Measurements from ENCODE around the gene TNRC6C. TPM values are rescaled to one million over a fixed set of nuclear protein-coding genes. Genes with fewer than 3 reads are reported as not detected.
"Not testable (repeated sequence)": the region's sequence is repeated elsewhere in the genome, so short reads cannot be mapped to it uniquely, and the experiment has no call there.

TNRC6C gene
- total RNA-seq, 1 donor from 2014 or later, result 21.0 TPM

- intact Hi-C loops (cut with DNase I), result loop anchor here (2.0 to 5.0 kb wide), 4 partner anchors 53 to 187 kb away; no protein-coding TSS in a partner anchor
- peak; percentile 73 for DNase-seq (ENCODE audit: missing footprints)
- ATAC-seq, result no peak
Observed at GRCh38 chr17:77959126-77959925, 823 bp downstream of the TNRC6C start.

GRCh38 chr17:77959926-77960521 is 1.5 kb downstream of the TNRC6C start:
- intact Hi-C loops (cut with DNase I), result loop anchor here (2.0 to 5.0 kb wide), 4 partner anchors 52 to 187 kb away; no protein-coding TSS in a partner anchor
- ATAC-seq (no peak), DNase-seq (ENCODE audit: missing footprints) (no peak)

GRCh38 chr17:77961741-77962140 is 3.2 kb downstream of the TNRC6C start:
- DNase-seq (ENCODE audit: missing footprints) (no peak), ATAC-seq (no peak)
- intact Hi-C loops (cut with DNase I), result no loop called here

GRCh38 chr17:77962348-77962747 is 3.8 kb downstream of the TNRC6C start:
- ATAC-seq (no peak), DNase-seq (ENCODE audit: missing footprints) (no peak)
- intact Hi-C loops (cut with DNase I), result no loop called here

- ATAC-seq (peak; percentile 78), DNase-seq (ENCODE audit: missing footprints) (no peak)
- intact Hi-C loops (cut with DNase I), result no loop called here
Observed at GRCh38 chr17:77963441-77963840, 4.9 kb downstream of the TNRC6C start.

- ATAC-seq (no peak), DNase-seq (ENCODE audit: missing footprints) (no peak)
- intact Hi-C loops (cut with DNase I), result no loop called here
Observed at GRCh38 chr17:77965352-77965751, 6.8 kb downstream of the TNRC6C start.

- ATAC-seq (no peak), DNase-seq (ENCODE audit: missing footprints) (no peak)
- intact Hi-C loops (cut with DNase I), result no loop called here
Observed at GRCh38 chr17:77966476-77966875, 8.0 kb downstream of the TNRC6C start.

GRCh38 chr17:77968788-77969187 is 10.3 kb downstream of the TNRC6C start:
- intact Hi-C loops (cut with DNase I), result no loop called here
- DNase-seq (ENCODE audit: missing footprints), result no peak
- ATAC-seq, result peak; percentile 91

GRCh38 chr17:77972271-77972670 is 13.8 kb downstream of the TNRC6C start:
- ATAC-seq; DNase-seq (ENCODE audit: missing footprints); intact Hi-C loops (cut with DNase I): not testable (repeated sequence)

- ATAC-seq (no peak), DNase-seq (ENCODE audit: missing footprints) (no peak)
- intact Hi-C loops (cut with DNase I), result no loop called here
Observed at GRCh38 chr17:77973953-77974352, 15.4 kb downstream of the TNRC6C start.

GRCh38 chr17:77974396-77974795 is 15.9 kb downstream of the TNRC6C start:
- DNase-seq (ENCODE audit: missing footprints) (no peak), ATAC-seq (no peak)
- intact Hi-C loops (cut with DNase I), result no loop called here

GRCh38 chr17:77982430-77982829 is 23.9 kb downstream of the TNRC6C start:
- intact Hi-C loops (cut with DNase I); DNase-seq (ENCODE audit: missing footprints); ATAC-seq: not testable (repeated sequence)

- ATAC-seq, result no peak
- no peak for DNase-seq (ENCODE audit: missing footprints)
- intact Hi-C loops (cut with DNase I), result no loop called here
Observed at GRCh38 chr17:77990301-77990700, 31.8 kb downstream of the TNRC6C start.

- intact Hi-C loops (cut with DNase I); DNase-seq (ENCODE audit: missing footprints); ATAC-seq: not testable (repeated sequence)
Observed at GRCh38 chr17:77993735-77994134, 35.2 kb downstream of the TNRC6C start.

- intact Hi-C loops (cut with DNase I), result loop anchor here (1.0 kb wide), 1 partner anchor 37 kb away; the partner anchor contains the start of gene TNRC6C
- ATAC-seq, result peak; percentile 96
- no peak for DNase-seq (ENCODE audit: missing footprints)
Observed at GRCh38 chr17:77995146-77995852, 36.8 kb downstream of the TNRC6C start.

GRCh38 chr17:77996256-77996655 is 37.8 kb downstream of the TNRC6C start:
- ATAC-seq, result no peak
- intact Hi-C loops (cut with DNase I), result no loop called here
- no peak for DNase-seq (ENCODE audit: missing footprints)

- ATAC-seq, result no peak
- DNase-seq (ENCODE audit: missing footprints), result no peak
- intact Hi-C loops (cut with DNase I), result no loop called here
Observed at GRCh38 chr17:77999413-78000173, 41.1 kb downstream of the TNRC6C start.

GRCh38 chr17:78000341-78000740 is 41.8 kb downstream of the TNRC6C start:
- ATAC-seq, result no peak
- intact Hi-C loops (cut with DNase I), result no loop called here
- DNase-seq (ENCODE audit: missing footprints), result no peak

- ATAC-seq (no peak), DNase-seq (ENCODE audit: missing footprints) (no peak)
- intact Hi-C loops (cut with DNase I), result no loop called here
Observed at GRCh38 chr17:78001182-78001581, 42.7 kb downstream of the TNRC6C start.
